Ovary (tissue), 10 donors: ENCODE results near the gene LCN10. TPM values are rescaled to one million over a fixed set of nuclear protein-coding genes. Genes with fewer than 3 reads are reported as not detected.

Experiments
- DNase-seq, 5 donors: peaks; one replicate each; pipeline ENCODE4 v3.0.0-alpha.2; 2019 to 2020
- H3K27ac ChIP-seq, 2 donors: fragments of 200-600 bp; one replicate each; pipeline versions ENCODE4 v1.5.1 to v1.8.0; 2019 to 2022
- H3K27me3 ChIP-seq: fragments of 200-600 bp; one replicate; pipeline ENCODE4 v1.8.0; 2022
- H3K36me3 ChIP-seq: fragments of 200-600 bp; sonication (generic); one replicate; pipeline ENCODE4 v1.5.1; 2019
- H3K4me1 ChIP-seq: one replicate; pipeline ENCODE4 v1.8.1; 2013; ENCODE audit warnings: mild to moderate bottlenecking, moderate library complexity; ENCODE audit not compliant: insufficient read depth
- H3K4me3 ChIP-seq: fragments of 200-600 bp; sonication (generic); one replicate; pipeline ENCODE4 v1.5.1; 2017
- H3K9me3 ChIP-seq, 2 donors: fragments of 200-600 bp in 1 of 2; sonication (generic) in 1 of 2; one replicate each; pipeline versions ENCODE4 v1.5.1 to v1.8.1; 2013 to 2019; ENCODE audit warnings: mild to moderate bottlenecking in 1 of 2, moderate library complexity in 1 of 2
- EP300 ChIP-seq: sonication (generic); formaldehyde crosslinking; IDR thresholded peaks from one replicate; pipeline ENCODE4 v1.6.1; 2017; ENCODE audit warnings: antibody characterized with exemption
- POLR2A ChIP-seq: fragments of 450-650 bp; IDR thresholded peaks from one replicate; pipeline ENCODE4 v1.6.1; 2017; ENCODE audit warnings: antibody characterized with exemption, mild to moderate bottlenecking, moderate library complexity
- WGBS, 3 donors: extraction: QIAGEN DNeasy Blood & Tissue Kit in 1 of 3; methylation state at CpG; one replicate each; pipeline versions ENCODE4 v1.1.5 to v1.1.7; 2013 to 2017; 5-methylcytosine and 5-hydroxymethylcytosine counted together
- intact Hi-C, 4 donors: fragments of 100-400 bp; cut with DNase I; formaldehyde crosslinking; loops; one replicate each; pipeline versions ENCODE4 v1.11.0 to v1.15.1; 2022 to 2023
- long read RNA-seq, 3 donors: library from polyadenylated mRNA in 2 of 3; unstranded in 2 of 3; transcript quantifications; one replicate each; pipeline ENCODE4 v2.0.0 and lab custom pipeline, GENCODE V29; 2021 to 2026
- polyA plus RNA-seq, 2 donors: library from polyadenylated mRNA; stranded (reverse); fragments of 200-250 nt in 1 of 2; fragments of 350-450 nt in 1 of 2; fragmentation: Illumina TruSeq in 1 of 2; extraction: RNeasy Lipid Tissue Mini Kit (QIAGEN cat#74804) in 1 of 2; gene quantifications; one replicate each; pipeline ENCODE4 v1.2.3, GENCODE V29; 2013 to 2014
- total RNA-seq, 7 donors: library from RNA; depleted of rRNA in 2 of 7; stranded (reverse); fragments of >200 nt in 2 of 7; fragmentation: NEBNext Ultra II Directional in 3 of 7; extraction: Animal tissue kit (Norgen Biotek cat#: 25700) in 3 of 7; gene quantifications; one replicate each; pipeline versions ENCODE4 v1.1.0 to v1.2.4, GENCODE V29; 2016 to 2023
- TF ChIP-seq, protein P1 (sequence below), 3 donors: fragments of 450-650 bp in 2 of 3; fragments of 200-600 bp in 1 of 3; IDR thresholded peaks; one replicate each; pipeline versions ENCODE4 v1.5.1 to v1.8.0; 2016 to 2022; ENCODE audit warnings: antibody characterized with exemption in 3 of 3, mild to moderate bottlenecking in 1 of 3
- donor health status: DM: no; HTN: no; CAD: no; lungs with moderate emphysema.
- donor health status: DM: no; HTN: no; CAD: no.
- donor health status: Bipolar disorder and iron deficiency.
- donor health status: DM: yes; HTN: yes; CAD: no.
- donor health status: DM: no; HTN: no; CAD: no.
- donor health status: DM: yes; HTN: yes; CAD: no.

The LCN10 gene
- 10 to 100 TPM in 2 of 7 donors, 1 to 10 TPM in 5; 1.4 to 45.4 (median 4.5) TPM for total RNA-seq
- 10 to 100 TPM in 1 of 2 donors, 1 to 10 TPM in 1; 2.4 to 15.2 TPM for polyA plus RNA-seq
- long read RNA-seq, donor 1, partial matches to known transcripts = 2 of 3 reads
- long read RNA-seq, donor 1, other reads (novel, unspliced or antisense) = 0 of 3 reads
- long read RNA-seq, donor 2 = 0 reads
- long read RNA-seq, donor 3, partial matches to known transcripts = 1 of 3 reads
- long read RNA-seq, donor 3, other reads (novel, unspliced or antisense) = 1 of 3 reads

DNA sequence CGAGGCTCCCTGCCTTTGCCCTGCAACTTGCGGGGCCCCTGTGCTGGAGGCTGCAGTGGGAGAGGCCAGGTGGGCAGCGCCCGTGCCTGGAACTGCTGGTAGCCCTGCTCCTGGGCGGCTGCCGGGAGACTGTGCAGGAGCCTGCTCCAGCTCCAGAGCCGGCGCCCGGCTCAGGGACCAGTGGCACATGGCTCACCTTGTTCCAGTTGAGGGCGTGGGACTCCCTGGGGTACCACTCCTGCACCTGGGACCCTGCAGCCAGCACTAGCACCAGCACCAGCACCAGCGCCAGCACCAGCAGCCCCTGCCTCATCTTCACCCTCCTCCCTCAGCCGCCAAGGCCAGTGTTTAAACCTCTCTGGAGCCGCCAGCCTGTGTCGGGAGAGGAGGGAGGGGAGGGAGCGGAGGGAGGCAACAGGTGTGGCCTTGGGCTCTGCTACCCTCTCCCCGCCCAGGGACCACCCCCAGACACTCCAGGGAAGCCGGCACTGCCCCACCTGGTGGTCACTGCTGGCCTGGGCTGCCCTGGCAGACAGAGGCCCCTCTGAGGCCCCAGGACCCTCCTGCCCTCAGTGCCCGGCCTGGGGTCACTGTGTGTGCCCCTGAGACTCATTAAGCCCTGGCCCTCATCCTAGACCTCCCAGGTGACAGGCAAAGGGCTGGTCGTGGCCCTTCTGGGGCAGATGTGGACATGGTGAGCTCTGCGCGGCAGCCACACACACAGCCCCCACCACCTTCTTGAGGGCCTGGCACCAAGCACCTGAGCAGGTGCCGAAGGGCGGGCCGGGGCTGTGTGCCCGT lies at the start of gene LCN10:
LCN10 (minus strand) TSS at position 350 of the 801 bp plus-strand sequence; CDS start at position 313, 37 bp downstream.
- Histone ChIP-seq H3K4me1 (peaks cover 3% of the 10 kb centered on the region), H3K36me3 (no peaks in the 10 kb centered on the region), H3K27me3 (no peaks in the 10 kb centered on the region), H3K4me3 (no peak within 1 kb of the TSS), H3K27ac (no peak within 1 kb of the TSS), H3K9me3 (no peaks in the 10 kb centered on the region)
- DNase-seq = no peak
- TF ChIP-seq EP300 (no peak), POLR2A (no peak)
- TF ChIP-seq, protein P1, sequence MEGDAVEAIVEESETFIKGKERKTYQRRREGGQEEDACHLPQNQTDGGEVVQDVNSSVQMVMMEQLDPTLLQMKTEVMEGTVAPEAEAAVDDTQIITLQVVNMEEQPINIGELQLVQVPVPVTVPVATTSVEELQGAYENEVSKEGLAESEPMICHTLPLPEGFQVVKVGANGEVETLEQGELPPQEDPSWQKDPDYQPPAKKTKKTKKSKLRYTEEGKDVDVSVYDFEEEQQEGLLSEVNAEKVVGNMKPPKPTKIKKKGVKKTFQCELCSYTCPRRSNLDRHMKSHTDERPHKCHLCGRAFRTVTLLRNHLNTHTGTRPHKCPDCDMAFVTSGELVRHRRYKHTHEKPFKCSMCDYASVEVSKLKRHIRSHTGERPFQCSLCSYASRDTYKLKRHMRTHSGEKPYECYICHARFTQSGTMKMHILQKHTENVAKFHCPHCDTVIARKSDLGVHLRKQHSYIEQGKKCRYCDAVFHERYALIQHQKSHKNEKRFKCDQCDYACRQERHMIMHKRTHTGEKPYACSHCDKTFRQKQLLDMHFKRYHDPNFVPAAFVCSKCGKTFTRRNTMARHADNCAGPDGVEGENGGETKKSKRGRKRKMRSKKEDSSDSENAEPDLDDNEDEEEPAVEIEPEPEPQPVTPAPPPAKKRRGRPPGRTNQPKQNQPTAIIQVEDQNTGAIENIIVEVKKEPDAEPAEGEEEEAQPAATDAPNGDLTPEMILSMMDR (IDR thresholded peaks at IDR 0.05) = no peak
- WGBS, 3 donors = 18 to 22% (median 22%) methylated on average over 19 to 25 of the region's 25 CpGs
- intact Hi-C loops = no loop called here

DNA sequence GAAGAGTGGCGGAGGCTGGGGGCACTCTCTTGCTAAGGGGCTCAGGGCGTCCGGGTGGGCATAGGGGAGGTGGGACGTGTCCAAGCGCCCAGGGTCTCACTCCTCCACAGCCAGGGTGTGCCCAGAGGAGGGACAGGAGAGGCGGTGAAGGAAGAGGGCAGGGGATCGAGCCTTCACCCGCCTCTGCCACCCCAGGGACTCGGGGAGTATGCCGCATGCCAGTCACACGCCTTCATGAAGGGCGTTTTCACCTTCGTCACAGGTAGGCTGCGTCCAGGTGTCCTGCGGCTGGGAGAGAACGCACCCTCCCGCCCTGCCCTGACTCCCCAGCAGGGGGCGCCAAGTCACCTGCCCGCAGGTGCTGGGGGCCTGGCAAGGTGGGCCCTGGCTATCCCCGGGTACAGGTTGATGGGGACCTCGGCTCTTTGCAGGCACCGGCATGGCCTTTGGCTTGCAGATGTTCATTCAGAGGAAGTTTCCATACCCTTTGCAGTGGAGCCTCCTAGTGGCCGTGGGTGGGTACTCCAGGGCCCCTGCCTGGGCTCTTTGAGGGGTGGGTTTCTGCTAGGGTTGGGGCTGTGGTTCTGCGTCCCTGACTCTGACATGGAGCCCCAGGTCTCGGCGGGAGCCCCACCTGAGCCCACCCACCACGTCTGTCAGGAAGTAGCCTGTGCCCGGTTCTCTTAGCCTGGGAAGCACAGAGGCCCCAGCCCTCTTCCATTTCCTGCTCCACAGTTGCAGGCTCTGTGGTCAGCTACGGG lies 49.0 kb upstream of the LCN10 start:
- TF ChIP-seq, protein P1 (IDR thresholded peaks at IDR 0.05) = peak; percentile 34 to 84 (median 75)
- TF ChIP-seq EP300 (no peak), POLR2A (no peak)
- 2 to 4% (median 2%) methylated on average over 25 to 29 of the region's 29 CpGs for WGBS, 3 donors
- Histone ChIP-seq H3K27ac (peak overlapping the region; percentile 78 to 82), H3K27me3 (no peaks in the 10 kb centered on the region), H3K36me3 (no peaks in the 10 kb centered on the region), H3K4me1 (peaks cover 12% of the 10 kb centered on the region), H3K4me3 (peak overlapping the region; percentile 77), H3K9me3 (no peaks in the 10 kb centered on the region)
- intact Hi-C loops = loop anchor here in 1 of 4 donors (10.0 kb wide), 1 partner anchor 53 kb away; the partner anchor contains the start of genes AJM1 and PHPT1
- peak; percentile 63 to 81 (median 79) for DNase-seq

GRCh38 chr9:136790640-136791515 lies 48.1 kb upstream of the LCN10 start, which contains the start of gene TMEM141:
TSS of gene TMEM141 (plus strand) at chr9:136791344. CDS start at chr9:136791371, 27 bp downstream.
- intact Hi-C loops = loop anchor here in 1 of 4 donors (10.0 kb wide), 1 partner anchor 54 kb away; the partner anchor contains the start of genes AJM1 and PHPT1
- Histone ChIP-seq H3K9me3 (no peaks in the 10 kb centered on the region), H3K27ac (peak within 1 kb of the TSS; percentile 78 to 82), H3K4me3 (peak within 1 kb of the TSS; percentile 77), H3K4me1 (peaks cover 8% of the 10 kb centered on the region), H3K27me3 (no peaks in the 10 kb centered on the region), H3K36me3 (no peaks in the 10 kb centered on the region)
- peak; percentile 100 for DNase-seq
- TF ChIP-seq, protein P1 (IDR thresholded peaks at IDR 0.05) = no peak
- peak; percentile 36 for TF ChIP-seq POLR2A
- 1% methylated on average over 62 to 70 of the region's 70 CpGs for WGBS, 3 donors
